ENCODE results near the gene SYTL2. TPM values are rescaled to one million over a fixed set of nuclear protein-coding genes. Genes with fewer than 3 reads are reported as not detected.

The SYTL2 gene
- total and polyA plus RNA-seq, 8 donors = 5.4 to 391 (median 188) TPM

GRCh38 chr11:85774256-85775101 lies 36.5 kb downstream of the SYTL2 start:
- DNase-seq = no peak
- Histone ChIP-seq H3K4me1 (peaks cover 0 to 9% (median 7%) of the 10 kb centered on the region in 4 donors), H3K36me3 (no peaks in the 10 kb centered on the region), H3K27ac (peak overlapping the region in 1 of 5 donors; percentile 72), H3K27me3 (no peaks in the 10 kb centered on the region), H3K9me3 (peaks cover 0 to 3% (median 0%) of the 10 kb centered on the region in 4 donors), H3K4me3 (no peak overlapping the region)
- WGBS, 5 donors = 67 to 86% (median 73%) methylated on average over 4 of the region's 4 CpGs
- intact Hi-C loops (cut with DNase I; ENCODE audit: low total_unique reads) = no loop called here
- TF ChIP-seq CTCF (IDR thresholded peaks at IDR 0.05) (no peak), EP300 (IDR thresholded peaks at IDR 0.05) (no peak), POLR2A (IDR thresholded peaks at IDR 0.05) (no peak), POLR2AphosphoS5 (IDR thresholded peaks at IDR 0.05) (no peak)

- Histone ChIP-seq H3K36me3 (no peaks in the 10 kb centered on the region), H3K4me1 (peaks cover 0 to 9% (median 7%) of the 10 kb centered on the region in 4 donors), H3K27me3 (no peaks in the 10 kb centered on the region), H3K27ac (peak overlapping the region in 4 of 5 donors; percentile 30 to 72 (median 44)), H3K9me3 (peaks cover 0 to 7% (median 0%) of the 10 kb centered on the region in 4 donors), H3K4me3 (no peak overlapping the region)
- TF ChIP-seq POLR2A (IDR thresholded peaks at IDR 0.05) = no peak
- no peak for TF ChIP-seq CTCF (IDR thresholded peaks at IDR 0.05)
- no peak for TF ChIP-seq EP300 (IDR thresholded peaks at IDR 0.05)
- no peak for TF ChIP-seq POLR2AphosphoS5 (IDR thresholded peaks at IDR 0.05)
- peak in 1 of 2 donors; percentile 43 for DNase-seq
- intact Hi-C loops (cut with DNase I; ENCODE audit: low total_unique reads) = no loop called here
These were observed 38.2 kb downstream of the SYTL2 start for GRCh38 chr11:85772695-85773094.

- Histone ChIP-seq H3K9me3 (peaks cover 0 to 7% (median 0%) of the 10 kb centered on the region in 4 donors), H3K27me3 (no peaks in the 10 kb centered on the region), H3K27ac (peak overlapping the region in 3 of 5 donors; percentile 30 to 55 (median 52)), H3K4me1 (peaks cover 0 to 9% (median 4%) of the 10 kb centered on the region in 4 donors), H3K36me3 (no peaks in the 10 kb centered on the region), H3K4me3 (no peak overlapping the region)
- intact Hi-C loops (cut with DNase I; ENCODE audit: low total_unique reads) = no loop called here
- no peak for TF ChIP-seq POLR2A (IDR thresholded peaks at IDR 0.05)
- TF ChIP-seq EP300 (IDR thresholded peaks at IDR 0.05) = no peak
- no peak for TF ChIP-seq CTCF (IDR thresholded peaks at IDR 0.05)
- no peak for DNase-seq
- WGBS, 5 donors = 77 to 92% (median 85%) methylated on average over 3 of the region's 3 CpGs
These were observed 39.4 kb downstream of the SYTL2 start for GRCh38 chr11:85771568-85771967.

GRCh38 chr11:85769771-85770170 lies 41.2 kb downstream of the SYTL2 start:
- Histone ChIP-seq H3K4me3 (no peak overlapping the region), H3K36me3 (no peaks in the 10 kb centered on the region), H3K27me3 (no peaks in the 10 kb centered on the region), H3K9me3 (peaks cover 0 to 7% (median 0%) of the 10 kb centered on the region in 4 donors), H3K4me1 (peaks cover 0 to 9% (median 4%) of the 10 kb centered on the region in 4 donors), H3K27ac (no peak overlapping the region)
- intact Hi-C loops (cut with DNase I; ENCODE audit: low total_unique reads) = no loop called here
- TF ChIP-seq EP300 (IDR thresholded peaks at IDR 0.05) (no peak), POLR2A (IDR thresholded peaks at IDR 0.05) (no peak), CTCF (IDR thresholded peaks at IDR 0.05) (no peak), POLR2AphosphoS5 (IDR thresholded peaks at IDR 0.05) (no peak)
- WGBS, 5 donors = 87 to 94% (median 89%) methylated on average over 5 of the region's 5 CpGs
- no peak for DNase-seq

Measured in stomach (tissue), 9 donors.